ENCODE results near the gene MCCC2.

GRCh38 chr5:71600783-71601182 lies 13.6 kb downstream of the MCCC2 start:
- TF ChIP-seq, protein P1, sequence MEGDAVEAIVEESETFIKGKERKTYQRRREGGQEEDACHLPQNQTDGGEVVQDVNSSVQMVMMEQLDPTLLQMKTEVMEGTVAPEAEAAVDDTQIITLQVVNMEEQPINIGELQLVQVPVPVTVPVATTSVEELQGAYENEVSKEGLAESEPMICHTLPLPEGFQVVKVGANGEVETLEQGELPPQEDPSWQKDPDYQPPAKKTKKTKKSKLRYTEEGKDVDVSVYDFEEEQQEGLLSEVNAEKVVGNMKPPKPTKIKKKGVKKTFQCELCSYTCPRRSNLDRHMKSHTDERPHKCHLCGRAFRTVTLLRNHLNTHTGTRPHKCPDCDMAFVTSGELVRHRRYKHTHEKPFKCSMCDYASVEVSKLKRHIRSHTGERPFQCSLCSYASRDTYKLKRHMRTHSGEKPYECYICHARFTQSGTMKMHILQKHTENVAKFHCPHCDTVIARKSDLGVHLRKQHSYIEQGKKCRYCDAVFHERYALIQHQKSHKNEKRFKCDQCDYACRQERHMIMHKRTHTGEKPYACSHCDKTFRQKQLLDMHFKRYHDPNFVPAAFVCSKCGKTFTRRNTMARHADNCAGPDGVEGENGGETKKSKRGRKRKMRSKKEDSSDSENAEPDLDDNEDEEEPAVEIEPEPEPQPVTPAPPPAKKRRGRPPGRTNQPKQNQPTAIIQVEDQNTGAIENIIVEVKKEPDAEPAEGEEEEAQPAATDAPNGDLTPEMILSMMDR (IDR thresholded peaks at IDR 0.05), result no peak
- no peak for TF ChIP-seq POLR2A (IDR thresholded peaks at IDR 0.05)
